Cardiac muscle cell (in vitro differentiated cells and primary cell): ENCODE measurements around the gene ANKMY1. TPM values are rescaled to one million over a fixed set of nuclear protein-coding genes. Genes with fewer than 3 reads are reported as not detected.
A peak's percentile ranks its signal among the peaks of the same experiment; 100 is the strongest.

Experiments used
- DNase-seq, 2 donors: peaks; one replicate each; pipeline versions ENCODE4 v3.0.0 to v3.0.0-alpha.2; 2010 to 2017; ENCODE audit warnings: low read depth in 1 of 2, low spot score in 1 of 2
- H3K27ac ChIP-seq: fragments of 200-600 bp; sonication (generic); 2 replicates; pipeline ENCODE4 v1.5.1; 2016
- H3K27me3 ChIP-seq: fragments of 200-600 bp; sonication (generic); 2 replicates; pipeline ENCODE4 v1.6.0; 2016; ENCODE audit warnings: control low read depth
- H3K36me3 ChIP-seq: fragments of 200-600 bp; sonication (generic); 2 replicates; pipeline ENCODE4 v1.5.1; 2016; ENCODE audit warnings: control low read depth
- H3K4me1 ChIP-seq: fragments of 200-600 bp; sonication (generic); 2 replicates; pipeline ENCODE4 v1.8.1; 2017; ENCODE audit warnings: low read depth, mild to moderate bottlenecking, mixed run types
- H3K4me3 ChIP-seq: fragments of 200-600 bp; sonication (generic); 2 replicates; pipeline ENCODE4 v1.5.1; 2016; ENCODE audit warnings: mild to moderate bottlenecking
- H3K9me3 ChIP-seq: fragments of 200-600 bp; sonication (generic); 2 replicates; pipeline ENCODE4 v1.5.1; 2017; ENCODE audit warnings: low read depth, mild to moderate bottlenecking, control low read depth
- polyA plus RNA-seq: library from polyadenylated mRNA; unstranded; fragments of >200 nt; fragmentation: Nextera tagmentation; extraction: Ambion mirVana; gene quantifications from 2 replicates; pipeline ENCODE4 v1.2.1, GENCODE V29; 2016
- total RNA-seq: library from RNA; depleted of rRNA; stranded (reverse); fragments of >200 nt; gene quantifications from 2 replicates; pipeline ENCODE4 v1.2.3, GENCODE V29; 2016
- TF ChIP-seq, protein P1 (sequence below): IDR thresholded peaks from 2 replicates; pipeline ENCODE4 v1.5.1; 2012; ENCODE audit warnings: low read depth, mild to moderate bottlenecking, low read length

ANKMY1 gene, protein sequence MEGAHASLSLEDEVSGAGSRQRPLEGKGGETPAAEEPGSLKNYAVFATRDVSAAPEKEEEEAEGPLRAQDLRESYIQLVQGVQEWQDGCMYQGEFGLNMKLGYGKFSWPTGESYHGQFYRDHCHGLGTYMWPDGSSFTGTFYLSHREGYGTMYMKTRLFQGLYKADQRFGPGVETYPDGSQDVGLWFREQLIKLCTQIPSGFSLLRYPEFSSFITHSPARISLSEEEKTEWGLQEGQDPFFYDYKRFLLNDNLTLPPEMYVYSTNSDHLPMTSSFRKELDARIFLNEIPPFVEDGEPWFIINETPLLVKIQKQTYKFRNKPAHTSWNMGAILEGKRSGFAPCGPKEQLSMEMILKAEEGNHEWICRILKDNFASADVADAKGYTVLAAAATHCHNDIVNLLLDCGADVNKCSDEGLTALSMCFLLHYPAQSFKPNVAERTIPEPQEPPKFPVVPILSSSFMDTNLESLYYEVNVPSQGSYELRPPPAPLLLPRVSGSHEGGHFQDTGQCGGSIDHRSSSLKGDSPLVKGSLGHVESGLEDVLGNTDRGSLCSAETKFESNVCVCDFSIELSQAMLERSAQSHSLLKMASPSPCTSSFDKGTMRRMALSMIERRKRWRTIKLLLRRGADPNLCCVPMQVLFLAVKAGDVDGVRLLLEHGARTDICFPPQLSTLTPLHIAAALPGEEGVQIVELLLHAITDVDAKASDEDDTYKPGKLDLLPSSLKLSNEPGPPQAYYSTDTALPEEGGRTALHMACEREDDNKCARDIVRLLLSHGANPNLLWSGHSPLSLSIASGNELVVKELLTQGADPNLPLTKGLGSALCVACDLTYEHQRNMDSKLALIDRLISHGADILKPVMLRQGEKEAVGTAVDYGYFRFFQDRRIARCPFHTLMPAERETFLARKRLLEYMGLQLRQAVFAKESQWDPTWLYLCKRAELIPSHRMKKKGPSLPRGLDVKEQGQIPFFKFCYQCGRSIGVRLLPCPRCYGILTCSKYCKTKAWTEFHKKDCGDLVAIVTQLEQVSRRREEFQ
- total RNA-seq: 6.9 and 10.8 TPM in 2 replicates
- polyA plus RNA-seq: 7.6 and 10.1 TPM in 2 replicates

DNA sequence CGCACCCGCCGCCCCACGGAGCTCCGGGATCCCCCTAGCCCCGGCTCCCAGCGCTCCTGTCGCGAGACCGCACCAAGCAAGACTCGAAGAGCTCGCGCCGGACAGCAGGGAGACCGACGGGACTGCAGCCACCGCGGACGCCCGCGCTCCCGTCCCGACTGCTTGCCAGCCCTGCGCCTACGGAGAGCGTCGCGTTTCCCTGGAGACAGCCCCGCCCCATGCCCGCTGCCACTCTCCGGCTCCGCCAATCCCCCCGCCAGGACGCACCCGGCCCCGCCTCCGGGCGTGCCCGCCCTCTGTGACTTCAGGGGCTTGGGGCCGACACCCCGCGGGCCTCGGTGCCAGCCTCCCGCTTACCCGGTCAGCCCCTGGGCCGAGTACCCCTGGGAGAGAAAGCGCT, at the start of gene ANKMY1:
Gene ANKMY1 (minus strand): TSS at position 181 of the 400 bp plus-strand sequence. CDS start 653 bp downstream, outside the sequence.
- Histone ChIP-seq H3K4me3 (peak within 1 kb of the TSS; percentile 27), H3K27ac (no peak within 1 kb of the TSS), H3K36me3 (no peaks in the 10 kb centered on the region), H3K9me3 (no peaks in the 10 kb centered on the region), H3K4me1 (peaks cover 5% of the 10 kb centered on the region), H3K27me3 (no peaks in the 10 kb centered on the region)
- peak; percentile 82 to 88 for DNase-seq
- TF ChIP-seq, protein P1, sequence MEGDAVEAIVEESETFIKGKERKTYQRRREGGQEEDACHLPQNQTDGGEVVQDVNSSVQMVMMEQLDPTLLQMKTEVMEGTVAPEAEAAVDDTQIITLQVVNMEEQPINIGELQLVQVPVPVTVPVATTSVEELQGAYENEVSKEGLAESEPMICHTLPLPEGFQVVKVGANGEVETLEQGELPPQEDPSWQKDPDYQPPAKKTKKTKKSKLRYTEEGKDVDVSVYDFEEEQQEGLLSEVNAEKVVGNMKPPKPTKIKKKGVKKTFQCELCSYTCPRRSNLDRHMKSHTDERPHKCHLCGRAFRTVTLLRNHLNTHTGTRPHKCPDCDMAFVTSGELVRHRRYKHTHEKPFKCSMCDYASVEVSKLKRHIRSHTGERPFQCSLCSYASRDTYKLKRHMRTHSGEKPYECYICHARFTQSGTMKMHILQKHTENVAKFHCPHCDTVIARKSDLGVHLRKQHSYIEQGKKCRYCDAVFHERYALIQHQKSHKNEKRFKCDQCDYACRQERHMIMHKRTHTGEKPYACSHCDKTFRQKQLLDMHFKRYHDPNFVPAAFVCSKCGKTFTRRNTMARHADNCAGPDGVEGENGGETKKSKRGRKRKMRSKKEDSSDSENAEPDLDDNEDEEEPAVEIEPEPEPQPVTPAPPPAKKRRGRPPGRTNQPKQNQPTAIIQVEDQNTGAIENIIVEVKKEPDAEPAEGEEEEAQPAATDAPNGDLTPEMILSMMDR: no peak

DNA sequence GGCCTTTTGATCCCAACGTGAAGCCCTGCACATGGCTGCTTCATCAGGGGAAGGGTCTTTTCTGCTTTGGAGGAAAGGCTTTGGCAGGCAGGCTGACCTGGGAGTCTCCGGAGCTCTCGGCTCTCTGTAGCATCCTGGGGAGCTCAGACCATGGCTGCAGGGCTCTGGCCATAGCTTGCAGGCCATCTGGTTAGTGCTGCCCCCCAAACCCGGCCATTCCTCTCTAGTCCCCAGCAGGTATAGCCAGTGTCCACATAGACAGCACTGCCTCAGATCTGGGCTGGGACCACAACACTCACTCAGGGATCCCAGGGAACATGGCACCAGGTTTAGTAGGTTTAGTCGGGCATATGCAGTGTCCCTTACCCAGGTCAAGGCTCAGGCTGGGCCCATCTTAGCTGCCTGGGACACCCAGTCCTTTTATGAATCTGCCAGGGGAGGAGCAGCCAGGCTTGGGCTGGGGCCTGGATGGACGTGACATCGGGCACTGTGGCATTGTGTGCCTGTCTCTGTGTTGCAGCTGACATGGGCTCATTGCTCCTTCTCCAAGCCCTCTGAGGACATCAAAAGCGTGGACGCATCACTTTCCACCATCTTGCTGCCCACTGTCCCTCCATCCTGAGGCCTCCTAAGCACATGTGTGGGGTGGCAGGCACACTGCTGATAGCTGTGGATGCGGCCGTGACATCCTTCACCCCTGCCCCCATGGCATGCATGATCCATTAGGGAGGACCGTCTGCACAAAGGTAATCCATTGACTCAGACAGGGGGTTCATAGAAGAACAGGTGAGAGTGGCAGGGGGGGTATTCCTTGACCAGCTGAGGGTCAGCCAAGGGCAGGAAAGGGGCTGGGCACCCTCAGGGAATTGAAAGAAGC, 48.3 kb upstream of the ANKMY1 start:
- Histone ChIP-seq H3K27me3 (no peaks in the 10 kb centered on the region), H3K27ac (no peak overlapping the region), H3K4me1 (peaks cover 3% of the 10 kb centered on the region), H3K9me3 (no peaks in the 10 kb centered on the region), H3K4me3 (no peak overlapping the region), H3K36me3 (no peaks in the 10 kb centered on the region)
- no peak for DNase-seq
- TF ChIP-seq, protein P1: no peak

DNA sequence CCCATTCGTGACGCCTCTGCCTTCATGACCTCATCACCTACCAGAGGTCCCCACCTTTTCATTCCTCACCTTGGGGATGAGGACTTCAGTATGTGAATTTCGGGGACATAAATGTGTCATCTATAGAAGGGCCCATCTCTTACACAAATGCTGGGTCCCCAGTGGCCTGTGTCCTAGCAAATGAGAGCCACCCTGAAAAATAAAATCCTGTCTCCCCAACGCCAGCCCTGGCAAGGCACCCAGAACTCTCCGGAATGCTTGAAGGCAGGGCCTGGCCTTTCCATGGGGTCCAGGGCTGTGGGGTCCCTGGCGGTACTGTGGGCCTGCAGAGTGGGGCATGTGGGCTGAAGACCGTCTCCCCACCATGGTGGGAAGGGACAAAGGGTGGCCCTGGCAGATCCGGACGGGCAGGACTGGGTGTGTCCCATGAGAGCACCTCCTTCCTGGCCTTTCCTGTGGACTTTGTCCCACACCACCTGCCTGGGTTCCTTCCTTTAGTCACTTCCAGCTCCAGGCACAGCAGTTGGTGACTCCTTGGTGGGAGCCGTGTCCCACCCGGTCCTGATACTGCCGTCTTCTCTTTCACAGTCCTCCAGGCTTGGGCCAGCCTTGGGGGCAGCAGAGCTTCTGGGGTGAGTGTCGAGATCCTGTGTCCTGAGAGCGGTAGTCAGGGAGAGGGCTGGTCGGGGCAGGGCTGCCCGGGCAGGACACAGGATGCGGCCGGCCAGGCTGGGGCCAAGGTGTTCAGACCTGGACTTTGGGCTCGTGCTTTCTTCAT, 47.3 kb upstream of the ANKMY1 start:
- no peaks in the 10 kb centered on the region for H3K36me3 ChIP-seq
- TF ChIP-seq, protein P1: no peak
- no peaks in the 10 kb centered on the region for H3K9me3 ChIP-seq
- DNase-seq: no peak
- no peaks in the 10 kb centered on the region for H3K27me3 ChIP-seq
- H3K4me3 ChIP-seq: no peak overlapping the region
- no peak overlapping the region for H3K27ac ChIP-seq
- H3K4me1 ChIP-seq: peaks cover 3% of the 10 kb centered on the region

DNA sequence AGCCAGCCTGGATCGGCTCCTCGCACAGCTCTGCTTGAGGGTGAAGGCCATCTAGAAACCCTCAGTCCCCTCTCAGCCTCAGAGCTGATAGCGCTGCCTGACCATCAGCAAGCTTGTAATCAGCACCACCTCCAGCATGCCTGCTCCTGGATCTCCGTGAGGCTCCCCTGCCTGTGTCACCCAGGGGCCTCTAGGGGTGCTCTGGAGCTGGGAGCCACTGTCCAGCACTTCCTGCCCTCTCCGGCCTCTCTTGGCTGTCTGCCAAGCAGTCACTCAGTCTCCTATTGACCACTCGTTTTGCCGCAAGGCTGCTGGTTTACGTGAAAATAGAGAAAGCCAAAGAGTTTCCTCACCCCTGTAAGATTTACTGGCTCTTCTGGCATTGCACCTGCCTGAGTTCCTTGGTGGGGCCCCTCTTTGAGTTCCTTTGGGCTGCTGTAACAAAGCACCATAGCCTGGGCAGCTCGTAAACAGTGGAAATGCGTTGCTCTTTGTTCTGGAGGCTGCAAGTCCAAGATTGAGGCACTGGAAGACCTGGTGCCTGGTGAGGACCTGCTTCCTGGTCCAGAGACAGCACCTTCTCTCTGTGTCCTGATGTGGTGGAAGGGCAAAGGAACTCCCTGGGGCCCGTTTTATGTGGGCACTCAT, 46.6 kb upstream of the ANKMY1 start:
- DNase-seq: peak; percentile 78 to 86
- TF ChIP-seq, protein P1: peak; percentile 74
- no peak overlapping the region for H3K4me3 ChIP-seq

More for the DNA sequence above, 46.6 kb upstream of the ANKMY1 start:
- peak overlapping the region; percentile 64 for H3K27ac ChIP-seq
- H3K36me3 ChIP-seq: no peaks in the 10 kb centered on the region
- H3K9me3 ChIP-seq: no peaks in the 10 kb centered on the region
- no peaks in the 10 kb centered on the region for H3K27me3 ChIP-seq
- peaks cover 3% of the 10 kb centered on the region for H3K4me1 ChIP-seq
